ENCODE results near the gene PTPRN2. TPM values are rescaled to one million over a fixed set of nuclear protein-coding genes. Genes with fewer than 3 reads are reported as not detected.

The PTPRN2 gene
- total RNA-seq, 4 donors from 2014 or later, result 2.0 to 9.5 (median 2.6) TPM

DNA sequence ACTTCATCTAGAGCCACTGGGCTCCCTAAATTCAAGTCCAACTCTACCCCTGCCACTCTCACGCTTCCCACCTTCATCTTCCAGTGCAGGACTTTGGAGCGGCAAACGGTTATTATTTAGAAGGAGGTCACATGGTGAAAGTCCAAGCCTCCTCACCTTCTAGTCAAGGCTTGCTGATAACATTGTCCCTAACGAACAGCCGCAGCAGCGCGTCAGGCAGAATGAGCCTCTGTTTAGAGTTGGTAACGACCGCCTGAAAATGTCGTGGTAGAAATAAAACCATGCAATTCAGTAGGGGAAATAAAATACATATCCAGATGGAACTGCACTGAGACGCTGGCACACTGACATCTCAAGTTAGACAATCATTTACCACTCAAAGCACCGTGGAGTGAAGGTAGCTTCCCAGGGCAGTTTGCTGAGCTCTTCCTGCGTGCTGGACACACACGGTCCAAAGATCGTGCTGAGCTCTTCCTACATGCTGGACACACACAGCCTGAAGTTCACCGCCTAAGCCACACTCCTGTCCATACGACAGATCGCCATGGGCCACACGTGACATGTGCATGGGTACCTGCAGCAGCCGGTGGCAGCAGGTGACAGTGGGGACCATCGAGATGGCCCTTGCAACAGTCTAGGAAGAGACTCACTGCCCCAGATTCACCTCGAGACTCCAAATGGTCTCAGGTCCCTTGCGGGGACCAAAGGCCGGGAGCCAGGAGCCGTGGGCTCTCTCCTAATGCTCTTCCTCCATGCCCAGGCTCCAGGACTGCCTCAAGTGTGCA is 323.5 kb downstream of the PTPRN2 start:
- TF ChIP-seq, protein P1, sequence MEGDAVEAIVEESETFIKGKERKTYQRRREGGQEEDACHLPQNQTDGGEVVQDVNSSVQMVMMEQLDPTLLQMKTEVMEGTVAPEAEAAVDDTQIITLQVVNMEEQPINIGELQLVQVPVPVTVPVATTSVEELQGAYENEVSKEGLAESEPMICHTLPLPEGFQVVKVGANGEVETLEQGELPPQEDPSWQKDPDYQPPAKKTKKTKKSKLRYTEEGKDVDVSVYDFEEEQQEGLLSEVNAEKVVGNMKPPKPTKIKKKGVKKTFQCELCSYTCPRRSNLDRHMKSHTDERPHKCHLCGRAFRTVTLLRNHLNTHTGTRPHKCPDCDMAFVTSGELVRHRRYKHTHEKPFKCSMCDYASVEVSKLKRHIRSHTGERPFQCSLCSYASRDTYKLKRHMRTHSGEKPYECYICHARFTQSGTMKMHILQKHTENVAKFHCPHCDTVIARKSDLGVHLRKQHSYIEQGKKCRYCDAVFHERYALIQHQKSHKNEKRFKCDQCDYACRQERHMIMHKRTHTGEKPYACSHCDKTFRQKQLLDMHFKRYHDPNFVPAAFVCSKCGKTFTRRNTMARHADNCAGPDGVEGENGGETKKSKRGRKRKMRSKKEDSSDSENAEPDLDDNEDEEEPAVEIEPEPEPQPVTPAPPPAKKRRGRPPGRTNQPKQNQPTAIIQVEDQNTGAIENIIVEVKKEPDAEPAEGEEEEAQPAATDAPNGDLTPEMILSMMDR (IDR thresholded peaks at IDR 0.05), result no peak
- no peak for ATAC-seq (ENCODE audit: low FRiP score)
- no peak for DNase-seq (ENCODE audit: low spot score)

DNA sequence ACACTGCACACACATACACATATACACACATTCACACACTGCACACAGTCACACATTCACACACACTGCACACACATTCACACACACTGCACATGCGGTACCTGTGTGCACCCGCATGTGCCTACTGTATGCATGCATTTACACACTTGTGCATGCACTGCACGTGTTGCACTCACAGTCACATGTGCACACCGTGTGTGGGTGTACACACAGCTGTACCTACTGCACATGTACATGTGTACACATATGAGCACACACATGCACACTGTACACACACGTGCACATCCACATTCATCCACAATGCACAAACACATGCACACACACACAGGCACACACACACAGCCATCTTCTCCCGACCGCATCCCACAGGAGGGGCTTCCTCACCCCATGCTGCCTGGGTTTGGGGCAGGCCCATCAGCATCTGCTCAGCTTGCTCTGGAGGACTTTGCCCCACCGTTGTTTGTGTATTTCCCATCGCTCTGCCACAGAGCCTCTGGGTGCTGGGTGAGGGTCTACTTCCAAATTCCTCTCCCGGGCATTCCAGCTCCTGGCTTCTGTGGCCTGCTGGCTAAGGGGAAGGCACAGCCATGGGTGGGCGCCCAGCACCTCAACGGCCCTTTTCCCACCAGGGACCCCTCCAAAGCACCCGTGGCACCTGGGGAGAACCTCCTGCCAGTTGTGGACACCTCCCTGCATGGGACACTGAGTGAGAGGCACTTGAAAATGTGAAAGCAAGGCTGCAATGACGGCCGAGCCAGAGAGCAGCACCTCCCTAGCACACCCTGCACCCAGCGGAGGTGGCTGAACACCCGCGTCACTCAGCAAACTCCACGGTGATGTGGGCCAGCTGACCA is 324.3 kb downstream of the PTPRN2 start:
- DNase-seq (ENCODE audit: low spot score) (no peak), ATAC-seq (ENCODE audit: low FRiP score) (no peak)
- TF ChIP-seq, protein P1 (IDR thresholded peaks at IDR 0.05), result no peak

DNA sequence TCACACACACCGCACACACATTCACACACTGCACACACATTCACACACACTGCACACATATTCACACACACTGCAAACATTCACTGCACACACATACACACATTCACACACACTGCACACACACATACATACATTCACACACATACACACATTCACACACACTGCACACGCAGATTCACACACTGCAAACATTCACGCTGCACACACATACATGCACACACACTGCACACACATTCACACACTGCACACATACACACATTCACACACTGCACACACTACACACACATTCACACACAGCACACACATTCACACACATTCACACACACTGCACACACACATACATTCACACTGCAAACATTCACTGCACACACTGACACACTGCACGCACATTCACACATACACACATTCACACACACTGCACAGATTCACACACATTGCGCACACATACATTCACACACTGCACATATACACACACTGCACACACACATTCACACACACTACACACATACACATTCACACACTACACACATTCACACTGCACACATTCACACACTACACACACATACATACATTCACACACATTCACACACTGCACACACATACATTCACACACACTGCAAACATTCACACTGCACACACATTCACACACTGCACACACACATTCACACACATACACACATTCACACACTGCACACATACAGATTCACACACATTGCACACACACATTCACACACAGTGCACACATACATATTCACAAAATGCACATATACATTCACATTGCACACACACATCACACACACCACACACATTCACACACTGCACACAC is 325.1 kb downstream of the PTPRN2 start:
- DNase-seq (ENCODE audit: low spot score) (no peak), ATAC-seq (ENCODE audit: low FRiP score) (no peak)
- TF ChIP-seq, protein P1 (IDR thresholded peaks at IDR 0.05), result no peak

DNA sequence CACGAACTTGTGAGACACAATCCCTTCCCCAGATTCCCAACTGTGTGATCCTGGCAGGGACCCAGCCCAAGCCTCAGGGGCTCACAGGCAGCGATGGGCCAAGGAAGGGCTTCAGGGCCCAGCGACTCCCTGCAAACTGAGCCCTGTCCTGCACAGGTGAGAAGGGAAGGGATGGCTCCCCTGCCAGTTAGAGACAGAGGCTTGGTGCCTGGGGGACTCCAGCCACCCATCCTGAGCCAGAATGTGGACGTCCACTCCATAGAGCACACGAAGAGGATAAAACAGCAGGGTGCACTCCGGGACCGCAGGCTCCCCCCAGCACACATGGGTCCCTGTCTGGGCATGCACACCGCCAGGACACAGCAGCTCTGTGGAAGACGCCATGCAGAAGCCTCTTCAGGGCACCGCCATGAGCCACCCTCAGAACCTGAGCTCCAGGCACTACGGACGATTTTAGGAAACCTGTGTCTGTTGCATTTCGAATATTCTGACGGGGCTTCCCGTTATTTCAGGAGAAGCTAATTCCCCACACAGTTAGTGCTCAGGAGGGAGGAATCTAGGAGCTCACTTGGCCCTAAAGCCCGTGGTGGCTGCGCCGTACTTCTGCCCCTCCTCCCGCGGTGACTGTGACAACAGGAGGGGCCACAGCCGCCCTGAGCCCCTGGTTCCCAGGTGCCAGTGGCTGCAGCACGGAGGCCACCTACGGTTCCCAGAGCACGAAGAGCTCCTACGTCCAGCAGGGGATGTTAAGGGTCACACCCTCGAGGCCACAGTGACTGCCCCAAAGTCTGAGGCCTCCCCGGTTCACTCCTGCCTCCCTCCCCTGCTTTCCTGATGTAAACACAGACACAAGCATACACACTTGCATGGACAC is 326.0 kb downstream of the PTPRN2 start:
- TF ChIP-seq, protein P1 (IDR thresholded peaks at IDR 0.05), result no peak
- DNase-seq (ENCODE audit: low spot score), result no peak
- ATAC-seq (ENCODE audit: low FRiP score), result no peak

DNA sequence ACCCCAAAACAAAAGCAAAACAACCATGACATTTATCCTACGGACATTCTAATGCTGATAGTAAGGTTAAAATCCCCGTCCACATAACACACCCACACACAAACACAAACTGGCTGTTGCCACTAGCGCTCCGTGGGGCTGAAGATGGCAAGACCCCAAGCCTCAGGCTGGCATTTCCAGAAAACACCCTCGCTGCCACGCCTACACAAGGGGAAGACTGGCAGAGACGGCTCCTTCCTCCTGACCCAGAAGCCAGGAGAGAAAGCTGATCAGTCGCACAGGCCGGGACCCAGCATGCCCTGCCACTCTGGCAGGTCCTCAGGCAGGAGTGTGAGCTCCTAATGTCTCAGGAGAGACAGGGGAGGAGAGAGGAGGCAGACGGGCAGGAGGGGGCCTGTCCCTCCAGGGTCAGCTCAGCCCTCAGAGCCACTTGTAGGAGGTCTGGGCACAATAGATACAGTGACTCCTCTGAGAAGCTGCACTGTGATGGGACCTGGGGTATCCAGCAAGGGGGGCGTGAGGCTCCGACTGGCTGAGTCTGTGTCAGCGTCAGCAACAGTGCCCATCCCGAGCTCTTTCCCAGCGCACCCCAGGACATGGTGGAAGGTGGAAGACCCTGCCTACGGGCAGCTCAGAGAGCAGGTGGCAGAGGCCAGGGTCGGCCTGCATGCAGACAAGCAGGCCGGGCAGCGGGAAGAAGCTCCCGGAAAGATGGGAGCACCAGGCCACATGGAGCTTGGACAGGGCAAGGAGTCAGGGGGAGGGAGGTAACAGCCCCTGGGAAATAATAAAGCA is 326.9 kb downstream of the PTPRN2 start:
- DNase-seq (ENCODE audit: low spot score) (no peak), ATAC-seq (ENCODE audit: low FRiP score) (no peak)
- TF ChIP-seq, protein P1 (IDR thresholded peaks at IDR 0.05), result no peak

Measured in omental fat pad (tissue), 4 donors.